CD4-positive, alpha-beta memory T cell (primary cell): ENCODE data around the gene POLR2L. TPM values are rescaled to one million over a fixed set of nuclear protein-coding genes. Genes with fewer than 3 reads are reported as not detected.

ENCODE experiments used
- CTCF ChIA-PET: fragments of 350-600 bp; sonication (Branson Sonifier 250); formaldehyde crosslinking; loops from one replicate; lab custom pipeline; 2021; ENCODE audit warnings: inconsistent platforms; ENCODE audit not compliant: partially characterized antibody; lab: Charles Lee
- POLR2A ChIA-PET: fragments of 350-600 bp; sonication (Branson Sonifier 250); formaldehyde crosslinking; loops from one replicate; lab custom pipeline; 2021; ENCODE audit not compliant: partially characterized antibody; lab: Charles Lee
- DNase-seq, 5 donors: peaks; one replicate each; pipeline versions ENCODE4 v3.0.0 to v3.0.0-alpha.2; 2020 to 2022; ENCODE audit warnings: mixed read lengths in 1 of 5
- H3K27ac ChIP-seq: one replicate; pipeline ENCODE4 v1.7.0; 2013; ENCODE audit warnings: low read depth, low read length
- H3K27me3 ChIP-seq: 2 replicates; pipeline ENCODE4 v1.7.0; 2013; ENCODE audit warnings: mild to moderate bottlenecking, low read length, moderate library complexity; ENCODE audit not compliant: insufficient read depth
- H3K36me3 ChIP-seq: 2 replicates; pipeline ENCODE4 v1.7.0; 2013; ENCODE audit warnings: mild to moderate bottlenecking, low read length, moderate library complexity; ENCODE audit not compliant: insufficient read depth
- H3K4me1 ChIP-seq: 2 replicates; pipeline ENCODE4 v1.7.0; 2013; ENCODE audit warnings: mild to moderate bottlenecking, low read length, moderate library complexity; ENCODE audit not compliant: insufficient read depth
- H3K4me3 ChIP-seq, 2 donors: one replicate each; pipeline ENCODE4 v1.7.0; 2013; ENCODE audit warnings: low read length in 2 of 2, mild to moderate bottlenecking in 1 of 2
- H3K9me3 ChIP-seq, 2 donors: one replicate each; pipeline ENCODE4 v1.7.0; 2013; ENCODE audit warnings: low read length in 2 of 2, control low read depth in 1 of 2; ENCODE audit not compliant: control insufficient read depth in 1 of 2
- H3K27ac Mint-ChIP-seq, 7 donors: one replicate each; pipeline ENCODE4 v1.8.0; 2020 to 2021; ENCODE audit warnings: mixed read lengths in 7 of 7, mild to moderate bottlenecking in 6 of 7, inconsistent platforms in 3 of 7, moderate library complexity in 3 of 7
- H3K27me3 Mint-ChIP-seq, 2 donors: one replicate each; pipeline ENCODE4 v1.8.0; 2020 to 2021; ENCODE audit warnings: mixed read lengths in 2 of 2
- H3K36me3 Mint-ChIP-seq, 2 donors: one replicate each; pipeline ENCODE4 v1.8.0; 2020 to 2021; ENCODE audit warnings: mixed read lengths in 2 of 2, inconsistent platforms in 1 of 2, mild to moderate bottlenecking in 1 of 2
- H3K4me1 Mint-ChIP-seq, 4 donors: one replicate each; pipeline ENCODE4 v1.8.0; 2020 to 2021; ENCODE audit warnings: mixed read lengths in 4 of 4, mild to moderate bottlenecking in 1 of 4
- H3K4me3 Mint-ChIP-seq, 8 donors: one replicate each; pipeline ENCODE4 v1.8.0; 2020 to 2021; ENCODE audit warnings: mixed read lengths in 8 of 8, mild to moderate bottlenecking in 7 of 8, moderate library complexity in 6 of 8, inconsistent platforms in 3 of 8
- H3K9me3 Mint-ChIP-seq, 8 donors: one replicate each; pipeline ENCODE4 v1.8.0; 2020 to 2021; ENCODE audit warnings: mixed read lengths in 8 of 8, mild to moderate bottlenecking in 5 of 8, inconsistent platforms in 3 of 8, moderate library complexity in 1 of 8
- intact Hi-C: fragments of 100-400 bp; cut with micrococcal nuclease; formaldehyde crosslinking; loops from one replicate; pipeline ENCODE4 v1.15.1; 2023
- polyA plus RNA-seq, 2 donors: library from polyadenylated mRNA; unstranded; fragments of 300-500 nt; fragmentation: Illumina TruSeq; gene quantifications; one replicate each; pipeline ENCODE4 v1.2.3, GENCODE V29; 2021
- total RNA-seq, 2 experiments: library from RNA; stranded (reverse); gene quantifications; one replicate each; pipeline ENCODE4 v1.2.3, GENCODE V29; 2021

The POLR2L gene
- 10 to 100 TPM; 55.8 to 56.2 TPM for total RNA-seq
- 100 to 1,000 TPM in 1 of 2 donors, 10 to 100 TPM in 1; 83.7 to 108 TPM for polyA plus RNA-seq

GRCh38 chr11:842370-843002, at the start of gene POLR2L, which contains the start of gene TSPAN4:
Gene POLR2L (minus strand): TSS chr11:842529. CDS start chr11:842508, 21 bp downstream.
Gene TSPAN4 (plus strand): TSS chr11:842852. CDS start chr11:850305, 7,453 bp downstream.
- CTCF ChIA-PET: interaction anchor here (0.9 kb wide), 1 partner anchor 733 kb away, joined by 3 read pairs; no protein-coding TSS in a partner anchor
- peak within 1 kb of the TSS; percentile 66 to 89 (median 84) for H3K27ac Mint-ChIP-seq
- POLR2A ChIA-PET: interaction anchor here (0.5 to 5.2 kb wide), 16 partner anchors 10 to 555 kb away, joined by 3 to 67 read pairs (median 4); partner anchors contain the start of genes CD151, CHID1, PHRF1 and PNPLA2
- H3K36me3 Mint-ChIP-seq: peaks cover 0 to 15% of the 10 kb centered on the region in 2 donors
- intact Hi-C loops: loop anchor here (1.0 to 2.0 kb wide), 3 partner anchors 23 to 84 kb away; partner anchors contain the start of gene RPLP2
- Histone ChIP-seq H3K27ac (peak within 1 kb of the TSS; percentile 77), H3K27me3 (no peaks in the 10 kb centered on the region), H3K9me3 (no peaks in the 10 kb centered on the region), H3K4me1 (peaks cover 31% of the 10 kb centered on the region), H3K4me3 (peak within 1 kb of the TSS; percentile 57 to 97), H3K36me3 (peaks cover 13% of the 10 kb centered on the region)
- peaks cover 0 to 2% of the 10 kb centered on the region in 2 donors for H3K27me3 Mint-ChIP-seq
- peak; percentile 83 to 94 (median 85) for DNase-seq
- H3K9me3 Mint-ChIP-seq: peaks cover 0 to 1% (median 0%) of the 10 kb centered on the region in 8 donors
- H3K4me3 Mint-ChIP-seq: peak within 1 kb of the TSS; percentile 84 to 89 (median 86)
- peaks cover 4 to 35% (median 15%) of the 10 kb centered on the region in 4 donors for H3K4me1 Mint-ChIP-seq

GRCh38 chr11:890794-891540, 48.6 kb upstream of the POLR2L start:
- H3K4me3 ChIP-seq: no peak overlapping the region
- no peaks in the 10 kb centered on the region for H3K27me3 ChIP-seq
- H3K36me3 ChIP-seq: peaks cover 3% of the 10 kb centered on the region
- CTCF ChIA-PET: no interaction called here
- Mint-ChIP-seq H3K9me3 (no peaks in the 10 kb centered on the region), H3K27ac (no peak overlapping the region), H3K36me3 (peaks cover 5 to 12% of the 10 kb centered on the region in 2 donors), H3K4me1 (peaks cover 0 to 3% (median under 1%) of the 10 kb centered on the region in 4 donors), H3K4me3 (no peak overlapping the region), H3K27me3 (no peaks in the 10 kb centered on the region)
- POLR2A ChIA-PET: no interaction called here
- H3K4me1 ChIP-seq: no peaks in the 10 kb centered on the region
- DNase-seq: peak in 1 of 5 donors; percentile 15
- H3K9me3 ChIP-seq: no peaks in the 10 kb centered on the region
- intact Hi-C loops: no loop called here
- no peak overlapping the region for H3K27ac ChIP-seq

- POLR2A ChIA-PET: no interaction called here
- Mint-ChIP-seq H3K9me3 (no peaks in the 10 kb centered on the region), H3K4me3 (no peak overlapping the region), H3K27ac (no peak overlapping the region), H3K27me3 (no peaks in the 10 kb centered on the region), H3K36me3 (peaks cover 5 to 15% of the 10 kb centered on the region in 2 donors), H3K4me1 (peaks cover 0 to 3% (median under 1%) of the 10 kb centered on the region in 4 donors)
- Histone ChIP-seq H3K27me3 (no peaks in the 10 kb centered on the region), H3K36me3 (peaks cover 3% of the 10 kb centered on the region), H3K9me3 (no peaks in the 10 kb centered on the region), H3K4me3 (no peak overlapping the region), H3K27ac (no peak overlapping the region), H3K4me1 (no peaks in the 10 kb centered on the region)
- intact Hi-C loops: no loop called here
- CTCF ChIA-PET: no interaction called here
- peak in 1 of 5 donors; percentile 11 for DNase-seq
Observed at GRCh38 chr11:889687-890475, 47.6 kb upstream of the POLR2L start.

- no peaks in the 10 kb centered on the region for H3K27me3 Mint-ChIP-seq
- H3K4me1 ChIP-seq: no peaks in the 10 kb centered on the region
- H3K4me1 Mint-ChIP-seq: peaks cover 0 to 3% (median under 1%) of the 10 kb centered on the region in 4 donors
- POLR2A ChIA-PET: no interaction called here
- H3K9me3 ChIP-seq: no peaks in the 10 kb centered on the region
- CTCF ChIA-PET: no interaction called here
- no peak overlapping the region for H3K27ac Mint-ChIP-seq
- peaks cover 5 to 15% of the 10 kb centered on the region in 2 donors for H3K36me3 Mint-ChIP-seq
- intact Hi-C loops: no loop called here
- no peak overlapping the region for H3K4me3 ChIP-seq
- no peaks in the 10 kb centered on the region for H3K27me3 ChIP-seq
- H3K4me3 Mint-ChIP-seq: no peak overlapping the region
- H3K27ac ChIP-seq: no peak overlapping the region
- H3K36me3 ChIP-seq: peaks cover 3% of the 10 kb centered on the region
- peak in 1 of 5 donors; percentile 7 for DNase-seq
- H3K9me3 Mint-ChIP-seq: no peaks in the 10 kb centered on the region
Observed at GRCh38 chr11:889257-889656, 46.9 kb upstream of the POLR2L start.

GRCh38 chr11:888310-889212, 46.2 kb upstream of the POLR2L start:
- H3K4me1 Mint-ChIP-seq: peaks cover 0 to 3% (median under 1%) of the 10 kb centered on the region in 4 donors
- Histone ChIP-seq H3K36me3 (peaks cover 3% of the 10 kb centered on the region), H3K4me3 (no peak overlapping the region), H3K4me1 (no peaks in the 10 kb centered on the region), H3K27me3 (no peaks in the 10 kb centered on the region), H3K27ac (no peak overlapping the region), H3K9me3 (no peaks in the 10 kb centered on the region)
- intact Hi-C loops: no loop called here
- H3K4me3 Mint-ChIP-seq: no peak overlapping the region
- ChIA-PET POLR2A (no interaction called here), CTCF (no interaction called here)
- peak in 1 of 5 donors; percentile 32 for DNase-seq
- H3K9me3 Mint-ChIP-seq: no peaks in the 10 kb centered on the region
- no peaks in the 10 kb centered on the region for H3K27me3 Mint-ChIP-seq
- peaks cover 5 to 15% of the 10 kb centered on the region in 2 donors for H3K36me3 Mint-ChIP-seq
- no peak overlapping the region for H3K27ac Mint-ChIP-seq

- CTCF ChIA-PET: no interaction called here
Observed at GRCh38 chr11:887589-887988, 45.3 kb upstream of the POLR2L start.

More at GRCh38 chr11:887589-887988, 45.3 kb upstream of the POLR2L start:
- H3K27ac ChIP-seq: no peak overlapping the region
- Mint-ChIP-seq H3K4me3 (no peak overlapping the region), H3K27me3 (no peaks in the 10 kb centered on the region), H3K4me1 (peaks cover 0 to 3% (median under 1%) of the 10 kb centered on the region in 4 donors), H3K36me3 (peaks cover 7 to 15% of the 10 kb centered on the region in 2 donors), H3K9me3 (no peaks in the 10 kb centered on the region), H3K27ac (no peak overlapping the region)
- peak in 1 of 5 donors; percentile 25 for DNase-seq
- intact Hi-C loops: no loop called here
- H3K4me1 ChIP-seq: no peaks in the 10 kb centered on the region
- H3K4me3 ChIP-seq: no peak overlapping the region
- no peaks in the 10 kb centered on the region for H3K27me3 ChIP-seq
- POLR2A ChIA-PET: no interaction called here
- no peaks in the 10 kb centered on the region for H3K9me3 ChIP-seq
- H3K36me3 ChIP-seq: peaks cover 3% of the 10 kb centered on the region
